ENCODE data around the gene DGKB.

GRCh38 chr7:14835384-14835783 is 67.2 kb downstream of the DGKB start:
- TF ChIP-seq CTCF (IDR thresholded peaks at IDR 0.05) (no peak), POLR2A (IDR thresholded peaks at IDR 0.05) (no peak)
